Activated CD8-positive, alpha-beta T cell treated with anti-CD3 and anti-CD28 coated beads, Interleukin-2, amount 10 ng/mL, durations not matched to agents 7 days and 5 days (primary cell): ENCODE measurements around the gene CHMP2A. TPM values are rescaled to one million over a fixed set of nuclear protein-coding genes. Genes with fewer than 3 reads are reported as not detected.

Experiments used
- ATAC-seq: fragments of 150-1000 bp; cut with Tn5 transposase; one replicate; pipeline ENCODE4 v1.10.0; 2021; ENCODE audit warnings: moderate library complexity
- CTCF ChIA-PET: fragments of 350-600 bp; sonication (Branson Sonifier 250); formaldehyde crosslinking; loops from one replicate; lab custom pipeline; 2021; ENCODE audit warnings: antibody characterized with exemption; lab: Charles Lee
- POLR2A ChIA-PET: fragments of 350-600 bp; sonication (Branson Sonifier 250); formaldehyde crosslinking; loops from one replicate; lab custom pipeline; 2021; ENCODE audit warnings: antibody characterized with exemption; lab: Charles Lee
- DNase-seq: peaks from one replicate; pipeline ENCODE4 v3.0.0-alpha.2; 2020
- H3K27ac Mint-ChIP-seq: one replicate; pipeline ENCODE4 v1.8.0; 2021; ENCODE audit warnings: mild to moderate bottlenecking, mixed read lengths
- H3K27me3 Mint-ChIP-seq: one replicate; pipeline ENCODE4 v1.8.0; 2021; ENCODE audit warnings: low read depth, mixed read lengths
- H3K36me3 Mint-ChIP-seq: one replicate; pipeline ENCODE4 v1.8.0; 2021; ENCODE audit warnings: low read depth, mixed read lengths
- H3K4me1 Mint-ChIP-seq: one replicate; pipeline ENCODE4 v1.8.0; 2021; ENCODE audit warnings: low read depth, mixed read lengths
- H3K4me3 Mint-ChIP-seq: one replicate; pipeline ENCODE4 v1.8.0; 2021; ENCODE audit warnings: mild to moderate bottlenecking, mixed read lengths
- H3K9me3 Mint-ChIP-seq: one replicate; pipeline ENCODE4 v1.8.0; 2022; ENCODE audit warnings: mixed read lengths; ENCODE audit not compliant: insufficient read depth
- total RNA-seq, 2 experiments: library from RNA; stranded (reverse); gene quantifications; one replicate each; pipeline ENCODE4 v1.2.3, GENCODE V29; 2021

Gene CHMP2A
- total RNA-seq, 2 experiments from 2014 or later, result 108 to 114 TPM

DNA sequence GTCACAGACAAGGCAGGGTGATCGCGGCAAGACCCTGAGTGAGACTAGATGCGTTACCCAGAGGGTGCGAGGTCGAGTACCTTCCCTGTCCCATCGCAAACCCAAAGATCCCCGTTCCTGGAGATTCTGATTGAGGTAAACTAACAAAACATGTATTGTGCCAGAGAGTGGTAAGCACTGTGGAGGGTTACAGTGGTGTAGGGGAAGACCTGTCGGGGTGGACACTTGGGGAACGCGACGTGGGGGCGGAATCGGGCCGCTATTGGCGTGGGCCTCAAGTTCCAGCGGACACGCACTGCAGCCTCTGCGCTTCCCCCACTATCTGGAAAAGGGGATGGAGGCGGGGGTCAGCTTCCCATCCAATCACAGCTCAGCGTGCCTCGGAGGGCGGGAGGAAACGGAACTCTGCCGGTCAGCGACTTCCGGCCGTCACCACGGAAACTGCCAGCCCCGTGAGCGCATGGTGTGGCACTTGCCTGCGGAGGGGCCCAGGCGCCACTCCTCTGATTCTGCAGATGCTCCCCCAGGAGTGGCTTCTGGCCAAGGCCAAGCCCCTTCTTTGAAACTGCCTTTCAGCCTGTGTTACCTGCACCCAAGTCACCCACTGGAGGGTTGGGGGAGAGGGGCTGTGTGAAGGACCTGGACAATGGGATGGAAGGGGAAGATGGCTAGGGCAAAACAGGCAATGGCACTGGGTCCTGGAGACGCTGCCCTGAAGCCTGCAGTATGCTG, 4.5 kb upstream of the CHMP2A start:
- Mint-ChIP-seq H3K27me3 (no peaks in the 10 kb centered on the region), H3K4me1 (peaks cover 70% of the 10 kb centered on the region), H3K27ac (peak overlapping the region; percentile 99), H3K4me3 (peak overlapping the region; percentile 96), H3K9me3 (no peaks in the 10 kb centered on the region), H3K36me3 (peaks cover 50% of the 10 kb centered on the region)
- ATAC-seq (peak; percentile 0), DNase-seq (peak; percentile 77)
- CTCF ChIA-PET, result interaction anchor here (1.0 to 5.3 kb wide), 6 partner anchors 9 to 45 kb away, joined by 3 to 27 read pairs (median 4); partner anchors contain the start of gene ZBTB45
- POLR2A ChIA-PET, result interaction anchor here (1.0 to 1.4 kb wide), 2 partner anchors 9 to 16 kb away, joined by 3 to 8 read pairs; partner anchors contain the start of gene TRIM28

DNA sequence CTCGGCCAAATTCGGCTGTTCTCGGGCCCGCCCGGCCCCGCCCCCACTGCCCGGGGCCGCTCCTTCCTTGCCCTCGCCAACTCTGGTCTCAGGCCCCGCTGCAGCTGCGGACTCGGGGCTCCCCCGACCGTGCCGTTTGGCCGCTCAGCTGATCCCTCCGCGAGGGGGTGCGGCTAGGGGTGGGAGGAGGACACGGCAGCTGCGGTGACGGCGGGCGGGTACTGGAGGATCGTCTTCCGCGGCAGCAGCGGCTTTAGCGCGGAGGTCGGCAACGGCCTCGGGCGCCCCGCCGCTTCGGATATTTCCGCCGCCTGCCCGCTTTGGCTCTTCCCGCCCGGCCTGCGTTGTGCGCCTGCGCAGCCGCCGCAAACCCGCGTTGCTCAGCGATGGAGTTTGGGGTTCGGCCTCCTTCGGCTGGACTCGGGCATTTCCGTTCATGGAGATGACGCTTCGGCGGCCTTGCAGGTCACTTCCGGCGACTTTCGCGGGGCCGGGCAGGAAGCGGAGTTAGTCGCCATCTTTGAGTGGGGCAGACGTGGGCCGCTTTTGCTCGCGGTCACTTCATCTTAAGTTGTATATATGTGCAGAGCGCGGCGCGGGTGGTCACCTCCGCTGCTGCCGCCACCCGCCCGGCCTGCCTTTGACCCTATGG, 3.8 kb upstream of the CHMP2A start:
- Mint-ChIP-seq H3K27me3 (no peaks in the 10 kb centered on the region), H3K4me3 (peak overlapping the region; percentile 96), H3K36me3 (peaks cover 56% of the 10 kb centered on the region), H3K4me1 (peaks cover 69% of the 10 kb centered on the region), H3K27ac (peak overlapping the region; percentile 99), H3K9me3 (no peaks in the 10 kb centered on the region)
- ATAC-seq (peak; percentile 67), DNase-seq (peak; percentile 100)
- CTCF ChIA-PET, result interaction anchor here (1.0 to 5.3 kb wide), 5 partner anchors 9 to 39 kb away, joined by 3 to 27 read pairs (median 4); partner anchors contain the start of gene ZBTB45
- POLR2A ChIA-PET, result interaction anchor here (1.0 to 1.4 kb wide), 4 partner anchors 9 to 15 kb away, joined by 3 to 8 read pairs (median 4); partner anchors contain the start of gene TRIM28

DNA sequence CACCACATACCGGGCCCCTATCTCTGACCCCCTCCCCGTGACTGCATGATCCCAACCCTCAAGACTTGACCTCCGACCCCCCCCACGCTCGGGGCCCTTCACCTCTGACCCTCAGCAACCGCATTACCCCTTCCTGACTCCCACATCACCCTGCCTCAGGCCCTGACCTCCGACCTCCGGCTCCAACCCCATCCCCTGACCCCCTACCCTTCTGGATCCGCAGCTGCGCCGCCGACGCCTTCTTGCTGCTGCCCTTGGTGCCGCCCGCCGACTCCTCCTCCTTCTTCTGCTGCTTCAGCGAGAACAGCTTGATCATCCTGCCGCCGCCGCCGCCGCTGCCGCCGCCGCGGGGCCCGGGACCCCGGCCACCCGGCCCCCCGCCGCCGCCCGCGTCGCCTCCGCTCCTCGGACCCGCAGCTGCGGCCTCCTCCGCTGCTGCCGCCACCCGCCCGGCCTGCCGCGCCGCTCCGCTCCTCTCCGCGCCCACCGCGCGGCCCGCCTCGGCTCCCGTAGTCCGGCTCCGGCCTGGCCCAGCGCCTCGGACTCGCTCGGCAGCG, 3.2 kb upstream of the CHMP2A start, which contains the start of gene UBE2M:
Gene UBE2M (minus strand): TSS at position 546 of the 557 bp plus-strand sequence. CDS start 230 bp downstream, at position 316.
- ATAC-seq, result peak; percentile 2
- ChIA-PET POLR2A (interaction anchor here (0.9 to 1.5 kb wide), 4 partner anchors 11 to 44 kb away, joined by 3 to 5 read pairs (median 4); no protein-coding TSS in a partner anchor), CTCF (interaction anchor here (1.3 to 5.3 kb wide), 3 partner anchors 13 to 38 kb away, joined by 4 to 27 read pairs (median 7); partner anchors contain the start of gene ZBTB45)
- Mint-ChIP-seq H3K9me3 (no peaks in the 10 kb centered on the region), H3K4me3 (peak within 1 kb of the TSS; percentile 96), H3K36me3 (peaks cover 59% of the 10 kb centered on the region), H3K27ac (peak within 1 kb of the TSS; percentile 99), H3K4me1 (peaks cover 67% of the 10 kb centered on the region), H3K27me3 (no peaks in the 10 kb centered on the region)
- DNase-seq, result peak; percentile 75

GRCh38 chr19:58557221-58558065, 2.5 kb upstream of the CHMP2A start:
- DNase-seq (peak; percentile 31), ATAC-seq (no peak)
- CTCF ChIA-PET, result interaction anchor here (1.3 kb wide), 1 partner anchor 37 kb away, joined by 5 read pairs; no protein-coding TSS in a partner anchor
- Mint-ChIP-seq H3K27ac (peak overlapping the region; percentile 96), H3K36me3 (peaks cover 63% of the 10 kb centered on the region), H3K4me1 (peaks cover 67% of the 10 kb centered on the region), H3K4me3 (peak overlapping the region; percentile 89), H3K27me3 (no peaks in the 10 kb centered on the region), H3K9me3 (no peaks in the 10 kb centered on the region)
- POLR2A ChIA-PET, result interaction anchor here (0.9 to 1.5 kb wide), 4 partner anchors 12 to 43 kb away, joined by 3 to 5 read pairs (median 4); partner anchors contain the start of gene ZBTB45

DNA sequence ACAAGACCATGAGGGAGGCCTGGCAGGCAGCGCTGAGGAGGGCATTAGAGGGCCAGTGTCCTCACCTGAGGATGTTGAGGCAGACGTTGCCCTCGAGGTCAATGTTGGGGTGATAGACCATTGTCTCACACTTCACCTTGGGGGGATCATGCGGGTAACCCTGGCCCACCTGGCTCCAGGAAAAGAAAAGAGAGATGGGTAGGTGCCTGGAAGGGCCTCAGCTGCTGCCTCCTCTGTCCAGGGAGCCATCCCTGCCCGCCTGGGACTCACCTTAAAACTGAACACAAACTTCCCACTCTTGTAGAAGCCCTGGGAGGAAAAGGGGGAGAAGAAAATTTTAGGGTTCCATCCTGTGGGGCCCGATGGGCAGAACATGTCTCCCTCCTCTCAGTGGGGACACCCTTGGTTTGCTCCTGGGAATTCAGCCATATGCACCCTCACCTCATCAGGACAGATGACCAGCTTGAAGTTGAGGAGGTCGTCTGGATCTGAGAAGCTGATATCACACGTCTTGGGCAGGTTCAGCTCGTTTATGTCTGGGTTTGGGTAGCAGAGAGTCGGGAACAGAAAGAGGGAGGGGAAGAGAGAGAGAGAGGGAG, 1.8 kb upstream of the CHMP2A start:
- Mint-ChIP-seq H3K27me3 (no peaks in the 10 kb centered on the region), H3K4me1 (peaks cover 60% of the 10 kb centered on the region), H3K27ac (peak overlapping the region; percentile 96), H3K36me3 (peaks cover 64% of the 10 kb centered on the region), H3K9me3 (no peaks in the 10 kb centered on the region), H3K4me3 (peak overlapping the region; percentile 89)
- no peak for ATAC-seq
- ChIA-PET CTCF (interaction anchor here (1.3 kb wide), 1 partner anchor 36 kb away, joined by 5 read pairs; no protein-coding TSS in a partner anchor), POLR2A (interaction anchor here (1.2 to 1.5 kb wide), 2 partner anchors 15 to 37 kb away, joined by 4 to 5 read pairs; partner anchors contain the start of gene ZBTB45)
- DNase-seq, result peak; percentile 23

- Mint-ChIP-seq H3K4me1 (peaks cover 53% of the 10 kb centered on the region), H3K27me3 (no peaks in the 10 kb centered on the region), H3K27ac (peak overlapping the region; percentile 96), H3K36me3 (peaks cover 63% of the 10 kb centered on the region), H3K4me3 (peak overlapping the region; percentile 89), H3K9me3 (no peaks in the 10 kb centered on the region)
- no peak for ATAC-seq
- peak; percentile 20 for DNase-seq
- ChIA-PET POLR2A (interaction anchor here (1.0 to 3.5 kb wide), 5 partner anchors 11 to 148 kb away, joined by 3 to 51 read pairs (median 9); partner anchors contain the start of genes TRIM28, ZBTB45 and ZNF584), CTCF (interaction anchor here (0.9 to 4.5 kb wide), 6 partner anchors 13 to 228 kb away, joined by 3 to 49 read pairs (median 10); partner anchors contain the start of genes TRIM28 and ZBTB45)
Observed at GRCh38 chr19:58555920-58556621, 1.2 kb upstream of the CHMP2A start.

- POLR2A ChIA-PET, result interaction anchor here (0.8 to 3.5 kb wide), 8 partner anchors 11 to 147 kb away, joined by 3 to 51 read pairs (median 4); partner anchors contain the start of genes TRIM28, ZBTB45 and ZNF584
- Mint-ChIP-seq H3K4me3 (peak overlapping the region; percentile 85), H3K9me3 (no peaks in the 10 kb centered on the region), H3K27me3 (no peaks in the 10 kb centered on the region), H3K36me3 (peaks cover 66% of the 10 kb centered on the region), H3K27ac (peak overlapping the region; percentile 93), H3K4me1 (peaks cover 47% of the 10 kb centered on the region)
- no peak for DNase-seq
- ATAC-seq, result no peak
- CTCF ChIA-PET, result interaction anchor here (0.9 to 4.5 kb wide), 6 partner anchors 12 to 227 kb away, joined by 3 to 49 read pairs (median 10); partner anchors contain the start of genes TRIM28 and ZBTB45
Observed at GRCh38 chr19:58555369-58555885, 522 bp upstream of the CHMP2A start.

GRCh38 chr19:58553799-58554493, 959 bp downstream of the CHMP2A start:
- H3K9me3 Mint-ChIP-seq, result no peaks in the 10 kb centered on the region
- no peaks in the 10 kb centered on the region for H3K27me3 Mint-ChIP-seq
- H3K4me1 Mint-ChIP-seq, result peaks cover 36% of the 10 kb centered on the region
- peaks cover 74% of the 10 kb centered on the region for H3K36me3 Mint-ChIP-seq
- H3K27ac Mint-ChIP-seq, result peak overlapping the region; percentile 93
- POLR2A ChIA-PET, result interaction anchor here (0.9 to 3.5 kb wide), 7 partner anchors 8 to 87 kb away, joined by 3 to 51 read pairs (median 9); partner anchors contain the start of genes TRIM28, ZBTB45 and ZNF324
- ATAC-seq (no peak), DNase-seq (peak; percentile 21)
- CTCF ChIA-PET, result interaction anchor here (2.5 to 4.5 kb wide), 3 partner anchors 27 to 40 kb away, joined by 16 to 49 read pairs (median 17); partner anchors contain the start of gene ZBTB45
- peak overlapping the region; percentile 85 for H3K4me3 Mint-ChIP-seq

- peak overlapping the region; percentile 39 for H3K27ac Mint-ChIP-seq
- peaks cover 80% of the 10 kb centered on the region for H3K36me3 Mint-ChIP-seq
- H3K4me3 Mint-ChIP-seq, result peak overlapping the region; percentile 6
- no peaks in the 10 kb centered on the region for H3K27me3 Mint-ChIP-seq
- no peaks in the 10 kb centered on the region for H3K9me3 Mint-ChIP-seq
- ChIA-PET CTCF (interaction anchor here (4.5 kb wide), 1 partner anchor 33 kb away, joined by 49 read pairs; the partner anchor contains the start of gene ZBTB45), POLR2A (interaction anchor here (0.6 to 3.5 kb wide), 3 partner anchors 8 to 15 kb away, joined by 6 to 51 read pairs (median 11); partner anchors contain the start of gene TRIM28)
- DNase-seq, result peak; percentile 18
- no peak for ATAC-seq
- H3K4me1 Mint-ChIP-seq, result peaks cover 43% of the 10 kb centered on the region
Observed at GRCh38 chr19:58552655-58553054, 2.2 kb downstream of the CHMP2A start.
